Stimulated activated naive CD8-positive, alpha-beta T cell treated with anti-CD3 and anti-CD28 coated beads, Interleukin-15, Interleukin-2, amounts not matched to agents 100 U/mL and 50 U/mL, for 24 hours (primary cell): ENCODE measurements around the gene AMHR2.
"Not testable (repeated sequence)": the region's sequence is repeated elsewhere in the genome, so short reads cannot be mapped to it uniquely, and the experiment has no call there.

Experiments
- ATAC-seq: fragments of 150-1000 bp; cut with Tn5 transposase; one replicate; pipeline ENCODE4 v1.10.0; 2021
- DNase-seq: peaks from one replicate; pipeline ENCODE4 v3.0.0; 2021

AMHR2 gene

DNA sequence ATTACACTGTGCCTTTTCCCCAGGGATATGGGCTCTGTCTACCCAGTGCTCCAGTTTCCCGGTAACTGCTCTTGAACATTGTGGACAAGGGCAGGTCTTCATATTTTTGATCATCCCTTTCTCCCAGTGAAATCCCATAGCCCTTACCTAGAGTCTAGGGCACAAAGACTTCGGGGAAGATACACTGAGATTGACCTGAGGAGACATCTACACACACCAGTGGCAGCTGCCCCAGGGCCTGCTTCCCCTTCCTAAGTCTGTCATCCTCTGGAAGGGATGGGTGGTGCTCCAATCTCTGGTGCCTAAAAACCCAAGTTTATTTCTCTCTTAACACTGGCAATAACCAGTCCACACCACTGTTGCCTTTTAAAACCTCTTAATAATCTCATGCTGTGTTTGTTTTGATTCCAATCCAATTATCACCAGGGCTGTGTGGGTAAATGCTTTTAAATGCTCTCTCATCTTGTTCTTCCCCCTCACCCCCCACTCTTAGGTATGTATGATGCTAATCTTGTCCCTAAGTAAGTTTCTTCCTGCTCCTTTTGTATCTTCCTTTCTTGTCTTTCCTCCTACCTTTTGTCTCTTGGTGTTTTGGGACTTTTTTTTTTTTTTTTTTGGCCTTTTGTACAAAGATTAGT lies 7.8 kb upstream of the AMHR2 start:
- DNase-seq, ATAC-seq: not testable (repeated sequence)

DNA sequence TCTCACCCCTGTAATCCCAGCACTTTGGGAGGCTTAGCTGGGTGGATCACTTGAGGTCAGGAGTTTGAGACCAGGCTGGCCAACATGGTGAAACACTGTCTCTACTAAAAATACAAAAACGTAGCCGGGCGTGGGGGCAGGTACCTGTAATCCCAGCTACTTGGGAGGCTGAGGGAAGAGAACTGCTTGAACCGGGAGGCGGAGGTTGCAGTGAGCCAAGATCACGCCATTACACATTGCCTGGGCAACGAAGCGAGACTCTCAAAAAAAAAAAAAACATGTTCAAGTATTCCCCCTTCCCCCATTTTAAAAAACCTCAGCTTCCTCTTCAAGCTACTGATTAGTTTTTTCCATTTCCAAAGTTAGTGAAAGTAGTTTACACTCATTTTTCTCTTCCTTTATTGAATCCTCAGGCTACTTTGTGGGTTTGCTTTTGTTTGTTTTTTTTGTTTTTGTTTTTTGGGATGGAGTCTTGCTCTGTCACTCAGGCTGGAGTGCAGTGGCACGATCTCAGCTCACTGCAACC lies 6.3 kb upstream of the AMHR2 start:
- DNase-seq = not testable (repeated sequence)
- peak; percentile 19 for ATAC-seq

DNA sequence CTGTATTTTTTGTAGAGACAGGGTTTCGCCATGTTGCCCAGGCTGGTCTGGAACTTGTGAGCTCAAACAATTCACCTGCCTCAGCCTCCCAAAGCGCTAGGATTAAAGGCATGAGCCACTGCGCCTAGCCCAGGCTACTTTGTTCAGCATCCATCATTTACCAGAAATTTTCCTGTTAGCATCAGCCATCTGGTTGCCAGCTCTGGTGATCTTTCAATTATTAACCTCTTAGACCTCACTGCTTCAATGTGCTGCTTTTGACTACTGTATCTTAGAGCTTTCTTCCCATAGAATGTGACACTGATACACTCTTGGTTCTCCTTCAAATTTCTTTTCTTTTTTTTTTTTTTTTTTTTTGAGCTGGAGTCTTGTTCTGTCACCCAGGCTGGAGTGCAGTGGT lies 5.4 kb upstream of the AMHR2 start:
- ATAC-seq = no peak
- DNase-seq = no peak

DNA sequence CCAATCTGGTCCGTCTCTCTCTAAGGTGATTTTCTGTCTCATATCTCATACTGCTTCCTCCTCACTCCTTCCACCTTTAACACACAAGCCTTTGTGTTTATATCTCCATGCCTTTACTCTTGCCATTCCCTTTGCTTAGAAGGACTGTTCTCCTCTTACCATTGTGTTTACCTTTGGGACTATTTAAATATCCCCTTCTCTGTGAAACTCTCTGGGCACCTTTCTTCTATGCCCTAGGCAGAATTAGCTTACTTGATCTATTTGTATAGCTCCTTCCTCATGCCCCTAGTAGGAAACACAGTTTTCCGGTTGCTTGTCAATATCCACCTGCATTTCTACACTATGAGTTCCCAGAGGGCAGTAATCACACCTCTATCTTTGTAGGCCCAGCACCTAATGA lies 3.9 kb upstream of the AMHR2 start:
- DNase-seq (no peak), ATAC-seq (no peak)

DNA sequence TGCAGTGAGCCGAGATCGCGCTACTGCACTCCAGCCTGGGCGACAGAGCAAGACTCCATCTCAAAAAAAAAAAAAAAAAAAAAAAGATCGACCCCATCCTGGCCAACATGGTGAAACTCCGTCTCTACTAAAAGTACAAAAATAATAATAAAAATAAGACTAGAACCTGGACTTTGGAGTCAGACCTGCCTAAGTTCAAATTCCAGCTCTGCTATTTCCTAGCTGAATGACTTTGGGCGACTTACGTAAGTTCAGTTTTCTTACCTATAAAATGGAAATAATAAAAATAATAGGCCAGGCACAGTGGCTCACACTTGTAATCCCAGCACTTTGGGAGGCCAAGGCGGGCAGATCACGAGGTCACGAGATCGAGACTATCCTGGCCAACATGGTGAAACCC lies 1.4 kb upstream of the AMHR2 start:
- ATAC-seq, DNase-seq: not testable (repeated sequence)

DNA sequence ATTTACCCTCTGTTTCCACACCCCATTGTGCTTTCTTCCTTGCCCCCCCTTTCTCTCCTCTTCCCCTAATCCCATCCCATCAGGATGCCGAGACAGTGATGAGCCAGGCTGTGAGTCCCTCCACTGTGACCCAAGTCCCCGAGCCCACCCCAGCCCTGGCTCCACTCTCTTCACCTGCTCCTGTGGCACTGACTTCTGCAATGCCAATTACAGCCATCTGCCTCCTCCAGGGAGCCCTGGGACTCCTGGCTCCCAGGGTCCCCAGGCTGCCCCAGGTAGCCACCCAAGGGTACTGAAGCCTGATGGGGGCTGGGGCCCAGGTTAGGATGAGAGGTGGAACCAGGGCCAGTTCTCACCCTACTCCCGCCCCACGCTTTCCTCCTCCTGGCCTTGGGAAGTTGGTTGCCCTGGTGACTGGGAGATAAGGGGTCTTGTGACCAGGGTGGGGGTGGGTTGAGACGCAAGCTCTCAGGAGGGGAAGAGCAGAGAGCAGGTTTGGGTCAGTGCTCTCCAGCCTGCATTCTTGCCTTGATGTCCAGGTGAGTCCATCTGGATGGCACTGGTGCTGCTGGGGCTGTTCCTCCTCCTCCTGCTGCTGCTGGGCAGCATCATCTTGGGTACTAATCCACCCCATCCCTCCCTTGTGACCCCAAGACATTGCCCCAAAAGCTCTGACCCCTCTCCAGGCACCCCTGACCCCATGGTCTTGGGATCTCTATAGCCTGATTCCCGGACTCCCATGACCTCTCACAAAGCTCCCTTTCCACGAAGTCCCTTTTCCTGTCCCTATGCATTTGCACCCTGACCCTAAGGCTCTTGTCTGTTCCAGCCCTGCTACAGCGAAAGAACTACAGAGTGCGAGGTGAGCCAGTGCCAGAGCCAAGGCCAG lies 1.2 kb downstream of the AMHR2 start:
- no peak for DNase-seq
- ATAC-seq = no peak

DNA sequence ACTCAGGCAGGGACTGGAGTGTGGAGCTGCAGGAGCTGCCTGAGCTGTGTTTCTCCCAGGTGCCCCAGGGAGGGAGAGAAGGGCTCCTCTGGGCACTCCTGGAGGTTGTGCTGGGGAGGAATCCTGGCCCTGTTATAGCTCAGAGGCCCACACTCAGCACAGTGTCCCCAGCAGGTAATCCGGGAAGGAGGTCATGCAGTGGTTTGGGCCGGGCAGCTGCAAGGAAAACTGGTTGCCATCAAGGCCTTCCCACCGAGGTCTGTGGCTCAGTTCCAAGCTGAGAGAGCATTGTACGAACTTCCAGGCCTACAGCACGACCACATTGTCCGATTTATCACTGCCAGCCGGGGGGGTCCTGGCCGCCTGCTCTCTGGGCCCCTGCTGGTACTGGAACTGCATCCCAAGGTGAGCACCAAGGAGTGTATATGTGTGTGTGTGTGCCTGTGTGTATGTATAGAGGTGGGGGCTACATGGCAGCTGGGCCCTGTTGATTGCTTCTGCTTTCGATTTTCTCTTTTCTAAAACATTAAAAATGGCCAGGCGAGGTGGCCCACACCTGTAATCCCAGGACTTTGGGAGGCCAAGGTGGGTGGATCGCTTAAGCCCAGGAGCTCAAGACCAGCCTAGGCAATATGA lies 2.0 kb downstream of the AMHR2 start:
- DNase-seq (no peak), ATAC-seq (no peak)

DNA sequence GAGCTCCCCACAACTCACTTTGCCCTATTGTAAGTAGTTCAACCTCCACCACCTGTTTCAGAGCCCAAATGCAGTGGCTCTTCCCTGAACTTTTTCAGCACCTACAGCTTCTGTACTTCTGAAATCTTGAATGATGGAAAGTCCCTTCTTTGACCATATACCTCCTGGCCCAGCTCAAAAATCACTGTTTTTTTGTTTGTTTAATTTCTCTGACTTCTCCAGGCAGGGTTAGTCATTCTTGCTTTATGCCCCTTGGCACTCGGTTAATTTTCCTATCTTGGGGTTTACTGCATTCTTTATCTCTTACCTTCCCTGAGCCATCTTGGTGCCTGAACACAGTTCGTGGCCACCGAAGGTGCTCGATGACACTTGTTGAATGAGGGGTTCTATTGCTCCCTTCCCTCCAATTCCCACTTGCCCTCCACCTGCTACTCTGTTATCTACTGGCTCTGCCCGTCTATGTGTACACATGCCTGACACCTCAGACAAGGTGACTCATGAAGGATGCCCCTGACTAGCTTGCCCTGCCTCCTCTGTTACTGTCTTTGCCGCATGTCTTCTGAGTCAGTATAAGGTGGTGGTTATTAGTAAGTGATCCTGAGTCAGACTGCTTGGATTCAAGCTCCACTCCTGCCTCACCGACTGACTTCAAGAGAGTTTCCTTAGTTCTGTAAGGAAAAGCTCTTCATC lies 4.4 kb downstream of the AMHR2 start:
- DNase-seq (peak; percentile 32), ATAC-seq (peak; percentile 99)

DNA sequence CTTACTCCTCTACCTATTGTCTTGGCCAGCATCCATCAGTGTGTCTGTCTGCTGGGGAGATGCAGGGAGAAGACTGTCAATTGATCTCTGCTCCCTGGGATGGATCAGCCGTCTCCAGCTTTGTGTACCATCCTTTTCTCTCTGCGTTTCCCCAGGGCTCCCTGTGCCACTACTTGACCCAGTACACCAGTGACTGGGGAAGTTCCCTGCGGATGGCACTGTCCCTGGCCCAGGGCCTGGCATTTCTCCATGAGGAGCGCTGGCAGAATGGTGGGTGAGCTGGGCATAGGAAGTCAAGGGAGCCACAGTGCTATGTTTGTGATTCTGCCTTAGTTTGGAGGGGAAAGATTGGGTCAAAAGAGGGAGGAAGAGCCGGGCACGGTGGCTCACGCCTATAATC lies 5.1 kb downstream of the AMHR2 start:
- ATAC-seq (no peak), DNase-seq (no peak)

DNA sequence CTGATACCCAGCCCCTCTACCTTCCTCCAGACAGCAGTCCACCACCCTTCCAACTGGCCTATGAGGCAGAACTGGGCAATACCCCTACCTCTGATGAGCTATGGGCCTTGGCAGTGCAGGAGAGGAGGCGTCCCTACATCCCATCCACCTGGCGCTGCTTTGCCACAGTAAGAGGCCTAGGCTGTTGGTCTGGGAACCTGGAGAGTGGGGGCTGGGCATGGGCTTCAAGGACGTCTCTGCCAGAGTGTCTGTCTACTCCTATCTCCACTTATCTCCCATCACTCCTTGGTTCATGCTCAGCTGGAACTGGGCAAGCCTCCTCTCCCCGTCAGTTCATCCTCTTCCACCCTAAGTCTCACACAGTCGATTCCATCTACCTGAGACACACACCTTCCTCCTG lies 6.5 kb downstream of the AMHR2 start:
- no peak for ATAC-seq
- no peak for DNase-seq

DNA sequence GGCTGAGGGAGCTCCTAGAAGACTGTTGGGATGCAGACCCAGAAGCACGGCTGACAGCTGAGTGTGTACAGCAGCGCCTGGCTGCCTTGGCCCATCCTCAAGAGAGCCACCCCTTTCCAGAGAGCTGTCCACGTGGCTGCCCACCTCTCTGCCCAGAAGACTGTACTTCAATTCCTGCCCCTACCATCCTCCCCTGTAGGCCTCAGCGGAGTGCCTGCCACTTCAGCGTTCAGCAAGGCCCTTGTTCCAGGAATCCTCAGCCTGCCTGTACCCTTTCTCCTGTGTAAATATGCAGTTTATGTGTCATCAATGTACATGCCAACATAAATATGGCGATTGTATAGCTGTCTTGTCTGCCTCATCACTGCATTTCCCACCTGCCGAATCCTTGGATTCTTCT lies 7.5 kb downstream of the AMHR2 start:
- DNase-seq (no peak), ATAC-seq (no peak)

DNA sequence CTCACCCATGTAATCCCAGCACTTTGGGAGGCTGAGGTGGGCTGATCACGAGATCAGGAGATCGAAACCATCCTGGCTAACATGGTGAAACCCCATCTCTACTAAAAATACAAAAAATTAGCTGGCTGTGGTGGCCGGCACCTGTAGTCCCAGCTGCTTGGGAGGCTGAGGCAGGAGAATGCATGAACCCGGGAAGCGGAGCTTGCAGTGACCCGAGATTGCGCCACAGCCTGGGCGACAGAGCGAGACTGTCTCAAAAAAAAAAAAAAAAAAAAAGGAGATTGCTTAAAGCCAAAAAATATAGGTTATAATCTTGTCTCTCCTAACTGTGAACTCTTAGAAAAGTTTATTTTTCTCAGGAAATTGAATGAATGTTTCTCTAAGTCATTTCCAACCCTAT lies 11.7 kb downstream of the AMHR2 start:
- not testable (repeated sequence) for ATAC-seq, DNase-seq

DNA sequence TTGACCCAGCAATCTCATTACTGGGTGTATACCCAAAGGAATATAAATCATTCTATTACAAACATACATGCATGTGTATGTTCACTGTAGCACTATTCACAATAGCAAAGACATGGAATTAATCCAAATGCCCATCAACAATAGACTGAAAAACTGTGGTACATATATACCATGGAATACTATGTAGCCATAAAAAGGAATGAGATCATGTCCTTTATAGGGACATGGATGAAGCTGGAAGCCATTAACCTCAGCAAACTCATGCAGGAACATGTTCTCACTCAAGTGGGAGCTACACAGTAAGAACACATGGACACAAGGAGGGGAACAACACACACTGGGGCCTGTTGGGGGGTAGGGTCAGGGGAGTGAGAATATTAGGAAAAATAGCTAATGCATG lies 15.9 kb downstream of the AMHR2 start:
- not testable (repeated sequence) for ATAC-seq, DNase-seq

DNA sequence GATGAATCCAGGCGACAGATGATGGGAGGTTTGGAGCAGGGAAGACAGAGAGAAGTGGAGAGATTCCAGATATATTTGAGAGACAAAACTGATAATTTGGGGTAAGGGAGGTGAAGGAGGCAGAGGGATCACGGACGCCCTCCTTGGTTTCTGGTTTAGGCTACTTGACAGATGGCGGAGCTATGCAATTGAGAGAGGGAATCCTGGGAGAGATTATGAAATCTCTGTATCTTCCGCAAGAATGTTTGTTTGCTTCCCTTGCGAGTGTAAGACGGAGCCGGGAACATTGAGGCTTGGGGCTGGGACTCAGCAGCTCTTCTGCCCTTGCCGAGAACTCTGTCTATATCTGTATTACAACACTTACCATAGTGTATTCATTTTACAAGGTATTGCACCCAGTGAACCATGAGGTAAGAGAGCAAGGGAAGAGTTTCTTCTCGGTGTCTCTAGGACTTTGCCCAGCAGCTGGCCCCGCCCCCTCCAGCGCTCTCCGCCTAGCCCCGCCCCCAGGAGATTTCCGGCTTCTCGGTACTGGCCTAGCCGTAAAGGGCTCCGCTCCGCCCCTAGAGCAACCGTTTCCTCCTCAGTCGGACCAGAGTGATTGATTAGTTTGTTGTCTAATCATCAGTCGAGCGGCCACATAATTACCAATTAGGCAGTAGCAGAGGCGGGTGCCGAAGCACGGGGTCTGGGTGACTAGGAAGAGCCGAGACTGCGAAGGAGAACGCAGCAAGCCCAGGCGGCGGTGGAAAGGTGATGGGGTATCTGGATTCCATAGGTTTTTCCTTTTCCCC lies 17.6 kb downstream of the AMHR2 start, which contains the start of gene PRR13:
PRR13 (plus strand) TSS at position 695 of the 794 bp plus-strand sequence. CDS start 981 bp downstream, outside the sequence.
- DNase-seq = peak; percentile 99
- peak; percentile 100 for ATAC-seq

DNA sequence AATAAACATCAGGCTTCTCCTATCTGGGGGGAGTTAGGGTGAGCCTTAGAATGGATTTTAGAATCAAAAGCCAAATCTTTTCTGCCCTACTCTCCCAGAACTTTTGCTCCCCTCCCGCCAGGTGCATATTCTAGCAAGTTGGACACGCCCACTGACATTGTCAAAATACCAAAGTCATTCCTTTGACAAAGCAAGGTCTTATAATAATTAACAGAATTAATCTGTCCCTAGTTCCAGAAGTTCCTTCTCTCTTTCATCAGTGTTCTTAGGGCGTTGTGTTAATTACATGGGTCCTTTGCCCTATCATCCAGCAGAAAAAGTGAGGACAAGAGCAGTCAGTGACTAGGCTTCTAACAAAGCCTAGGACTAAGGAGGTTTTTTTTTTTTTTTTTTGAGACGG lies 20.3 kb downstream of the AMHR2 start:
- ATAC-seq = no peak
- no peak for DNase-seq

DNA sequence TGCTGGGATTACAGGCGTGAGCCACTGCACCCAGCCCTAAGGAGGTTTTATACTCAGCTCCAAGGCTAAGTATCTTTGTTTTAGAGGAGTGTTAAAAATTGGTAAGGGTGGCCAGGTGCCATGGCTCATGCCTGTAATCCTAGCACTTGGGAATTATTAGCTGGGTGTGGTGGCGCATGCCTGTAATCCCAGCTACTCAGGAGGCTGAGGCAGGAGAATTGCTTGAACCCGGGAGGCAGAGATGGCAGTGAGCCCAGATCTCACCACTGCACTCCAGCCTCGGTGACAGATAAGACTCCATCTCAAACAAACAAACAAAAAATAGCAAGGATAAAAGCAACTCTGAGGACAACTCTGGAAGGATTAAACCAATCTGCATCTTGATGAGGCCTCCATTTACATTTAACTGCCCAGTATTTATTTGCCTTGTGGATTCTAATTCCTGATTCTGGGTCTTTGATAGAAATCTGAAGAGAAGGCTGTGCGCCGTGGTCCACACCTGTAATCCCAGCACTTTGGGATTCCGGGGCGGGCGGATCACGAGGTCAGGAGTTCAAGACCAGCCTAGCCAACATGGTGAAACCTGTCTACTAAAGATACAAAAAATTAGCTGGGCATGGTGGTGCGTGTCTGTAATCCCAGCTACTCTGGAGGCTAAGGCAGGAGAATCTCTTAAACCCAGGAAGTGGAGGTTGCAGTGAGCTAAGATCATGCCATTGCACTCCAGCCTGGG lies 21.1 kb downstream of the AMHR2 start:
- not testable (repeated sequence) for ATAC-seq, DNase-seq

DNA sequence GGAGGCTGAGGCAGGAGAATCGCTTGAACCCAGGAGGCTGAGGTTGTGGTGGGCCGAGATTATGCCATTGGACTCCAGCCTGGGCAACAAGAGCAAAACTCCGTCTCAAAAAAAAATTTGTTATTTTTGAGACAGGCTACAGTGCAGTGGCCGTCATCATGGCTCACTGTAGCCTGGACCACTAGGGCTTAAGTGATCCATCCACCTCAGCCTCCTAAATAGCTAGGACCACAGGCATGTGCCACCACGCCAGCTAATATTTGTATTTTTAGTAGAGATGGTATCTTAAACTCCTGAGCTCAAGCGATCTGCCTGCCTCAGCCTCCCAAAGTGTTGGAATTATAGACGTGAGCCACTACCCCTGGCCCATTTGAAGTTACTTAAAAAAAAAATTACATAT lies 27.3 kb downstream of the AMHR2 start:
- no peak for DNase-seq
- ATAC-seq = no peak

DNA sequence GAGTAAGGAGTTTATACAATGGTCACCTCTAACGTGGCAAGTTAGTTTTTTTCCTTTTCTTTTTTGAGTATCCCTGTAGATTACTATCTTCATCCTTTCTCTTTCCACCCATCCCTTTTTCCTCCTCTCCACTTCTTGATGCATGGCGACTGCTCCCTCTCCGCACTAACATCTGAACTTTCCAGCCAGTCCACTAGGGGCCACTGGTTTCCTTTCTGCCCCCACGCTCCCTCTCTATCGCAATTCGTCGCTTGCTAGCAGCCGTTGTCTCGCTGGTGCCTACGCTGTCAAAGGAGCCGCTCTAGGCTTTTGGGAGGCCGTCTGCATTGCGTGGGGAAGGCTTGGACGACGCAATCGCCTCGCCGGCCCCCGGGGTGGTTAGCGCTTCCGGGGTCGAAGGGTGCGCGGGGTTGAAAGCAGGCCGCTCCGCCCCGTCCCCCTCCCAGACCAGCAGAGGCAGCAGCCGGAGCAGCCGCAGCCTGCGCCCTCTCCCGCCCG lies 28.1 kb downstream of the AMHR2 start, which contains the start of gene PCBP2:
PCBP2 (plus strand) TSS at position 442 of the 498 bp plus-strand sequence. CDS start 2,699 bp downstream, outside the sequence.
- DNase-seq (peak; percentile 97), ATAC-seq (peak; percentile 98)

DNA sequence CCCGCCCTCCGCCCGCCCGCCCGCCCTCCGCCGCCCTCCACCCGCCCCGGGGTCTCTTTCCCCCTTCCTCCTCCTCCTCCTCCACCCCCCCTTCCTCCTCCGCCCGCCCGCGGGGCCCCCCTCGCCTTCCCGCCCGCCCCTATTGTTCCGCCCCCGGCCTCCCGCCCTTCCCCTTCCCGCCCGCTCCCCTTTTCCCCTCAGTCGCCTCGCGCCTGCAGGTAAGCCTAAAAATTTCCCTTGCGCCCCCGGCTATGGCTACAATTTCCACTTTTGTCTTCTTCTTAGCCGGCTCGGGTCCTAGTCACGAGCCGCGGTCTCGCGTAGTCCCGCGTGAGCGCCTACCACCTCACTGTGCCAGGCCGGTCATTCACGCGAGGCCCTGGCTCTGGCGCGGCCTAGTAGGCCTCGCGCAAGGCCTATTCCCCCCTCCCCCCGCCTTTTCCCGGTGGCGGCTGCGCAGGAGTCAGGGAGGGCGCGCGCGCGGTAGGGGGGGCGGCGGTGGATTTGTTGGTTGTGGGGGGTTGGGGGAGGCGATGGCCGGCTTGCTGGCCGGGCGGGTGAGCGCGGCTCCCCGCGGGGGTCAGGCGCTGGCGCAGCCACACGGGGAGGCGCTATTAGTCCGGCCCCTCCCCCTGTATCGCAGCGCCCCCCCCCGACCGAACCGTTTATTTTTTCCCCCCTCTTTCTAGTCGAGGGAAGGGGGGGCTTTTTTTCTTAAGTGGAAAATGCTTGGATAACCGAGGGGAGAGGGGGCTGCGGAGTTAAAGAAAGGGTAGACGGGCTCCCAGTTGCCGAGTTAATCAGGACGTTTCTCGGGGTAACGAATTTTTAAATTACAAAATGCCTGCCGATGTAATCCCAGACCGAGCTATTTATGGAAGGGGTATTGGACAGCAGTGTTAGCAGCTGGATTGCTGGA lies 28.8 kb downstream of the AMHR2 start:
- peak; percentile 24 for ATAC-seq
- DNase-seq = peak; percentile 77
